Type B pancreatic cell (in vitro differentiated cells): ENCODE data around the gene CABCOCO1. TPM values are rescaled to one million over a fixed set of nuclear protein-coding genes. Genes with fewer than 3 reads are reported as not detected.

Experiments used
- DNase-seq: peaks from one replicate; pipeline ENCODE4 v3.0.0; 2021; ENCODE audit warnings: mixed read lengths; ENCODE audit not compliant: unreplicated experiment; ENCODE audit errors: extremely low spot score
- H3K27ac Mint-ChIP-seq: 2 replicates; pipeline ENCODE4 v1.8.0; 2021; ENCODE audit warnings: mild to moderate bottlenecking, mixed read lengths
- H3K27me3 Mint-ChIP-seq: 2 replicates; pipeline ENCODE4 v1.8.0; 2021; ENCODE audit warnings: mixed read lengths
- H3K36me3 Mint-ChIP-seq: 2 replicates; pipeline ENCODE4 v1.8.0; 2021; ENCODE audit warnings: mixed read lengths
- H3K4me1 Mint-ChIP-seq: one replicate; pipeline ENCODE4 v1.8.0; 2021; ENCODE audit warnings: mixed read lengths; ENCODE audit not compliant: unreplicated experiment
- H3K4me3 Mint-ChIP-seq: 2 replicates; pipeline ENCODE4 v1.8.0; 2021; ENCODE audit warnings: mild to moderate bottlenecking, mixed read lengths
- H3K9me3 Mint-ChIP-seq: 2 replicates; pipeline ENCODE4 v1.8.0; 2021; ENCODE audit warnings: mixed read lengths
- CTCF ChIP-seq: fragments of 200-600 bp; sonication (generic); conservative IDR thresholded peaks from 2 replicates; pipeline ENCODE4 v1.5.0; 2021; ENCODE audit warnings: antibody characterized with exemption, mild to moderate bottlenecking
- total RNA-seq: library from RNA; stranded (reverse); gene quantifications from 2 replicates; pipeline ENCODE4 v1.2.1, GENCODE V29; 2021; ENCODE audit warnings: low replicate concordance

Gene CABCOCO1
- total RNA-seq, 1 donor from 2014 or later, result not detected

GRCh38 chr10:61812920-61813319 lies 150.2 kb downstream of the CABCOCO1 start:
- H3K27ac Mint-ChIP-seq, result no peak overlapping the region
- H3K27me3 Mint-ChIP-seq, result no peaks in the 10 kb centered on the region
- H3K36me3 Mint-ChIP-seq, result no peaks in the 10 kb centered on the region
- H3K4me1 Mint-ChIP-seq, result peaks cover 9% of the 10 kb centered on the region
- DNase-seq, result no peak
- peaks cover 7% of the 10 kb centered on the region for H3K9me3 Mint-ChIP-seq
- TF ChIP-seq CTCF, result no peak
- no peak overlapping the region for H3K4me3 Mint-ChIP-seq

DNA sequence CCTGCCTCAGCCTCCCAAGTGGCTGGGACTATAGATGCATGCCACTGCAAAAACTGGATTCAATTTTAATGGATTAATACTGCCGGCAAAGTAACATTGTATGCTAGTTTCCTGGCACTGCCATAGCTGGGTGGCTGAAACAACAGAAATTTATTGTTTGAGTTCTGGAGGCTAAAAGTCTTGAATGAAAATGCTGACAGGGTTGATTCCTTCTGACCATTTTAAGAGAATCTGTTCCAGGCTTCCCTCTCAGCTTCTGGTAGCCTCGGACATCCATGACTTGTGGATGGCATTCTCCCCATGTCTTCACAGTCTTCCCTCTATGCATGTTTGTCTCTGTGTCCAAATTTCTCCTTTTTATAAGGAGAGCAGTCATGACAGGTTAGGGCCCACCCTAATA lies 151.4 kb downstream of the CABCOCO1 start:
- no peak overlapping the region for H3K27ac Mint-ChIP-seq
- H3K4me3 Mint-ChIP-seq, result no peak overlapping the region
- DNase-seq, result no peak
- no peaks in the 10 kb centered on the region for H3K36me3 Mint-ChIP-seq
- H3K4me1 Mint-ChIP-seq, result peaks cover 9% of the 10 kb centered on the region
- H3K27me3 Mint-ChIP-seq, result no peaks in the 10 kb centered on the region
- no peak for TF ChIP-seq CTCF
- H3K9me3 Mint-ChIP-seq, result peaks cover 7% of the 10 kb centered on the region

- no peak for TF ChIP-seq CTCF
- Mint-ChIP-seq H3K36me3 (no peaks in the 10 kb centered on the region), H3K27me3 (no peaks in the 10 kb centered on the region), H3K9me3 (peaks cover 10% of the 10 kb centered on the region), H3K27ac (no peak overlapping the region), H3K4me1 (peaks cover 9% of the 10 kb centered on the region), H3K4me3 (no peak overlapping the region)
- no peak for DNase-seq
Measured at GRCh38 chr10:61815496-61815895, 152.8 kb downstream of the CABCOCO1 start.

Other genes with a start within 250 kb of the CABCOCO1 start
- gene TMEM26, start 209.5 kb upstream of the CABCOCO1 start, total RNA-seq, result 0.79 and 3.4 TPM in 2 replicates
- gene ARID5B, start 238.8 kb downstream of the CABCOCO1 start, total RNA-seq, result 36.9 and 55.2 TPM in 2 replicates